ENCODE data around the gene PITPNM3. TPM values are rescaled to one million over a fixed set of nuclear protein-coding genes. Genes with fewer than 3 reads are reported as not detected.

PITPNM3 gene
- total RNA-seq, 1 donor from 2014 or later, result 13.9 TPM

DNA sequence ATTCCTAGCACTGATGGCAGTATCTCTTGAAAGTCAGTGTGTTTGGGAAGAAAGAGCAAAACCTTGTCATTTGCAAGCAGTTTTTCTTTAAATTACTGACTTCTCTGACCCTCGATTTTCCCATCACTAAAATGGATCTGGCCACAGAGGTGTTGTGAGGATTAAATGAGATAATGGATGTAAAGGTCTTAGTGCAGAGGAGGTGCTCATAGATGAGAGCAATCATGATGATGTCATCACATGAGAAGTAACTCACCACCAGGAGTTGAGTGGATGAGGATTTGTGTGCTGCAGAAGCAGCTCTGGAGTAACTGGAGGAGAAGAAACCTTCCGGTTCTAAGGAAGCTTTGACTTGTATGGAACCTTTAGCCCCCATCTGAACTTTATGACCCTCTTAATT lies 30.6 kb downstream of the PITPNM3 start:
- no peak for DNase-seq

GRCh38 chr17:6525141-6525540 lies 31.2 kb downstream of the PITPNM3 start:
- DNase-seq, result no peak

DNA sequence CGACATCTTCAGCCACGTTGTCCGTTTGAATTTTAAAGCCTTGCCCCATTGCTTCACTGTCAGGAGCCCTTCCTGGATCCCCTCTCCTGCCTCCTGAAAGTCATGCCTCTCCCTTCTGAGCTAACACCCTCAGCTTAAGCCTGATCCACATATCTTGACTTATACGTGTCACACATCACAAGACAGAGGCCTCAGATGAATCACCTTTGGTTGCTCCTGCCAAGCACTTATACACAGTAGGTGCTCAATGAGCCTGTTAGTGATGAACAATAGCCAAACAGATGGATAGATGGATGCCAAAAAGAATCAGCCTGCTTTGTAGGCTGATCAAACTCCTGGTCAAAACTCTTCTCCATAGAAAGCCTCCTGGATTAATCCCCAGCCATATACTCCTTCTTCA lies 31.8 kb downstream of the PITPNM3 start:
- no peak for DNase-seq

GRCh38 chr17:6523809-6524355 lies 32.5 kb downstream of the PITPNM3 start:
- DNase-seq, result no peak

DNA sequence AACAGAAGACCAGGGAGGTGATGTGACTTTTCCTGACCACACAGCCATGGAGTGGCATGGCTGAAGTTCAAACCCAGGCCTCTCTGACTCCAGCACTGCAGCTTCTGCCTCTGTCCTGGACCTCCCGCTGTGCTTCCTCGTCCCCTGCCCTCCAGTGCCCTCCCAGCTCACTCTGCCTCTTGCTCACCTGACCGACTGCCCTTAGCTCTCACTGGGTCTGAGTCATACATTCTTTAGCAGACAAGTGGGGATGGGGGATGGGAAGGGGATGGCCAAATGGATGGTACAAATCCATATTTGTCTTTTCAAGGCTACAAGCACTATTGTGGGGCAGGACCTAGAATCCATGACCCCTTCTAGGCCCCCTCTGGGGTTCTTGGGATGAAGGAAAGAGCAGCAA lies 33.0 kb downstream of the PITPNM3 start:
- no peak for DNase-seq

GRCh38 chr17:6521586-6521985 lies 34.8 kb downstream of the PITPNM3 start:
- no peak for DNase-seq

DNA sequence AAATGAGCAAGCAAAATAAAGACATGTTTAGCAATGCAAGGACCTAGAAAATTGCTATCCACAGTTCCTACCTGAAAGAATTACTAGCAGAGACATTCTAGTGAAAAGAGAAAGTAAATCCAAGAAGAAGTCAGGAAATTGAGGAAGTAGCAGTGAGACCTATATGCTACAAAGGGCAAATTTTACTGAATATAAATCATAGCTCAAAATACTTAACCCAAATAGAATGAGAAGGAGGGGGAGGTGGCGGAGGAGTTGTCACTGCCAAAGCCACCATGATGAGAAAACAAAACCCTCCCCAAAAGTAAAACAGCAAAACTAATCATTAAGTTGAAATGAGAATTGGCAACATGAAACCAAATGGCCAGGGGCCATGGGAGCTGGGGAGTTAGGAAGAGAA lies 39.3 kb downstream of the PITPNM3 start:
- DNase-seq, result no peak

DNA sequence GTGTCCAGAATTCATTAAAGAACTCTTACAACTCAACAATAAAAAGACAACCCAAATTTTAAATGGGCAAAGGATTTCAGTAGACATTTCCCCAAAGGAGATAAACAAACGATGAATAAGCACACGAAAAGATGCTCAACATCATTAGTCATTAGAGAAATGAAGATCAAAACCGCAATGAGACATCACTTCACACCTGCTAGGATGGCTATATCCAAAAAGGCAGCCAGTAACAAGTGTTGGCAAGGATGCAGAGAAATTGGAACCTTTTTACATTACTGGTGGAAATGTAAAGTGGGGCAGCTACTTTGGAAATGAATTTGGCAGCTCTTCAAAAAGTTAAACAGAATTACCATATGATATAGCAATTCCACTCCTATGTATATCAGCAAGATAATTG lies 42.0 kb downstream of the PITPNM3 start:
- DNase-seq, result no peak

DNA sequence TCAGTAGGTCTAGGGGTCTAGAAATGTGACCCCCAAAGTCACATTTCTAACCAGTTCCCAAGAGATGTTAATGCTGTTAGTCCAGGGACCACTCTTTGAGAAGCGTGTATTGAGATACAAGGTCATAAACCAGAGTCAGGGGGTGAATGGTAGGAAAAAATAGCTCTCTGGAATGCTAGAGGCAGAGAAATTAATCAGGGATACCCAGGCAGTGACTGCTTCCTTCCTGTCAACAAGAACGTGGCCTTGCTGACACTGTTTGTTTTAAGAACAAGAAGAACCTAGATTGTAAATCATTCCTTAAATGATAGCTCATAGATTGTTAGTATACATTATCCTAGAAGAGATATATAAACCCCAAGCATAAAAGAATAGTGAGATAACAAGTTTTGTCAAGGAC lies 43.8 kb downstream of the PITPNM3 start:
- DNase-seq, result no peak

- no peak for DNase-seq
Observed at GRCh38 chr17:6510321-6510977, 45.9 kb downstream of the PITPNM3 start.

DNA sequence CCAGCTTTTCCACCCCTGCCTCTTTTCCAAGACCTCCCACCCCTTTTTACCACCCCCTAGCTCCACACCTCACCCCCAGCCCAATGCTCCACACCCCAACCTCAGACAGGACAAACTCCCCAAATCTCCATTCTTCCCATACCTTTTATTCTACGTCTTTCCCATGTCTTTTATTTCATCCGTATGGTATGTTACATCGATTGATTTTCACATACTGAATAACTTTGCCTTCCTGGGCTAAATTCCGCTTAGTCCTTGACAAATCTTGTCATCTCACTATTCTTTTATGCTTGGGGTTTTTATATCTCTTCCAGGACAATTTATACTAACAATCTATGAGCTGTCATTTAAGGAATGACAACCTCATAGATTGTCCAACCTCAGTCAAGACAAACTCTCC lies 46.4 kb downstream of the PITPNM3 start:
- no peak for DNase-seq

DNA sequence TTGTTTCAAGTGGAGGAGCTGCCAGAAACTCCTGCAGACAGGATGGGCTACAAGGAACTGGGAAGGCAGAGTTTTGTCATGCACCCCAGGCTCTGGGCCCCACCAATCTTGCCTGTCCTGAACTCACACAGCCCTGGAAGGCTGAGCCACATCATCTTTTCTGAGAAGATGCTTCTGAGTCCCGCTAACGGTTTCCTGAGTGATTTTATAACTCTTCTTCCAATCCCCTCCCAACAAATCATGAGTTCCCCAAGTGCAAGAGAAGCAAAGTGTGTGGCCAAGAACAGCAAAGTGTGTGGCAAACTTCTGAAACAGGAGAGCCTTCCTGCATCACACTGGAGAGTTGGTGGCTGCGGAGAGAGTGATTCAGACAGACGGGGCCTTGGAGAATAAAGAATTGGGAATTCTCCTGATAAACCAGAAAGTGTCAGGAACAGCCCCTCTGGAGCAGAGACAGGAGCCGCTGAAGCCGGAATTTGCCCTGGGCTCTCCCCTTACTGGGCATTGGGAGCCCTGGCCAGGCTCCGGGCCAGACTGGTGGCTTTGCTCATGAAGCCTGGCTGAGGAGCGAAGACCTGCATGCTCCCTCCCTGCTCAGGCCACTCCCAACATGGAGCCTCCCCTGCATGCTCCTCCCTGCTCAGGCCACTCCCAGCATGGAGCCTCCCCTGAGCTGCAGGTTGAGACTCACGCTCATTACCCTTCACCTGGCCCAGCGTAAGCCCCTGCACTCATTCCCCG lies 47.2 kb downstream of the PITPNM3 start:
- no peak for DNase-seq

DNA sequence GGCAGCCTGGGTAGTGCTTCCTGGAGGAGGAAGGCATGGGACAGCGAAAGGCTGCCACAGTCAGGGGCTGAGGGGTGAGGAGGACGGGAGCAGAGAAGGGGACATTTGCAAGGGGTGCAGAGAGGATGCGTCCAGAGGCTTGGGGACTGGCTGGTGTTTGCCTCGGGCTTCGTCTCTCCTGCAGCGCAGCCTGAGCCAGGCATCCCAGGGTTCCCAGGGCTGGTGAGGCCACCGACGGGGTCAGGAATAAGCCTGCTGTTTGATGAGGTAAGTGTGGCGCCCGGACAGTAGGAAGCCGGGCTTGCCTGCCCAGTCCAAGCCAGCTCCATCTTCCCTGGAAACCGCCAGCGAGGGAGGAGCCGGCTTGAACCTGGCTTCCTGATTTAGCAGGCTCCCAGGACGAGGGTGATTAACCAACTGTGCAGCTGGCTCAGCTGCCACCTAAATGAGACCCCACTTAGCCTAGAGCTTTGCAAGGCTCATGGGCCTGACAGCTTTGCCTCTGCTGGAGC lies 47.8 kb downstream of the PITPNM3 start:
- DNase-seq, result no peak

GRCh38 chr17:6508016-6508415 lies 48.3 kb downstream of the PITPNM3 start:
- no peak for DNase-seq

GRCh38 chr17:6507535-6507934 lies 48.8 kb downstream of the PITPNM3 start:
- no peak for DNase-seq

GRCh38 chr17:6506679-6507231 lies 49.6 kb downstream of the PITPNM3 start:
- DNase-seq, result no peak

- no peak for DNase-seq
Observed at GRCh38 chr17:6505425-6506142, 50.8 kb downstream of the PITPNM3 start.

DNA sequence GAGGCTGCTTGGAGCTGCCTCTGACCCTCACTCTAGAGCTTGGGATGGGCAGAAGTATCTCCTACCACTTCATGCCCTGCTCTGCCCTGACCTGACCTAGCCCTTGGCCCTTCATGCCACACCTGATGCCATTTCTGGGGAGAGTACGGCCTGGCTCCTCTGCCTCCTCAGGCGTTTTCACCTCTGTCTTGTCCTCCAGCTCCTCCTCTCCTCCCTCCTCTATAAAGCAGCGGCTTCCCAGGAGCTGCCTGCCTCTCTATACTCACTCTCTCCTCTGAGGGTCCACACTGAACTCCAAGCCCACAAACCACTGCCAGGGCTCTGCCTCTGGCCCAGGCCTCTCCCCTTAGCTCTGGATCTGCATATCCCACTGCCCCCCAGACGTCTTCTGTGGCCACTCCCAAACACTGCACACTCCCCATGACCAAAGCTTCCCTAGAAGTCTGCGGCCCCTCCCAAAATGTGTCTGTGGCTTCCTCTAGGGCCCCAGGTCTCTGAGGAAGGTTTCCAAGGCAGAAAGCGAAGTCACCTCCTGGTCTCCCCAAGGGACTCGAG lies 52.6 kb downstream of the PITPNM3 start:
- no peak for DNase-seq

GRCh38 chr17:6502871-6503509 lies 53.4 kb downstream of the PITPNM3 start:
- DNase-seq, result no peak

GRCh38 chr17:6502142-6502541 lies 54.2 kb downstream of the PITPNM3 start:
- DNase-seq, result no peak

DNA sequence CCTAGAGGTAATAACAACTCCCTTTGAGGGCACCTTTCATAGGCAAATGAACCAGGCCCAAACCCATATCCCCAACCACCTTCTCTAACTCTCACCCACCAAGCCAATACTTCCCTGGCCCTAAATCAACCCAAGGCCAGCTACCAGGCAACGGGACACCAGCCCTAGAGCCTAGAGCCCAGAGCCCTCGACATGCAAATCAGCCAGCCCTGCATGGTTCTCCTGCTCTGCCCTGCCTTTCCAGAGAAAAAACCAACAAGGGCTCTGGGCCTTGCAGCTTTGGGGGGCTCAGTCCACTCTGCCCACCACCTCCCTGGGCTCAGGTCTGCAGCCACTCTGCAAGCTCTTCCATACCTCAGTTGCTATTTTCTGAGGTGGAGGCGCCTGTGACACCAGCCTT lies 55.0 kb downstream of the PITPNM3 start:
- no peak for DNase-seq
